GM12865 (cell line): ENCODE results near the gene LIMCH1.
"Not testable (repeated sequence)": the region's sequence is repeated elsewhere in the genome, so short reads cannot be mapped to it uniquely, and the experiment has no call there.

Source experiments
- DNase-seq: peaks from one replicate; pipeline ENCODE4 v3.0.0; 2010; ENCODE audit warnings: low read depth
- H3K4me3 ChIP-seq: 2 replicates; pipeline ENCODE4 v1.5.1; 2011; ENCODE audit warnings: mild to moderate bottlenecking, low read depth, low read length, control low read depth
- TF ChIP-seq, protein P1 (sequence below): IDR thresholded peaks from 2 replicates; pipeline ENCODE4 v1.5.1; 2011; ENCODE audit warnings: low read length, control low read depth, low read depth, inconsistent platforms; ENCODE audit not compliant: insufficient read depth; ENCODE audit errors: missing control alignments

The LIMCH1 gene

GRCh38 chr4:41723286-41723685 is 185.3 kb downstream of the LIMCH1 start:
- TF ChIP-seq, protein P1, sequence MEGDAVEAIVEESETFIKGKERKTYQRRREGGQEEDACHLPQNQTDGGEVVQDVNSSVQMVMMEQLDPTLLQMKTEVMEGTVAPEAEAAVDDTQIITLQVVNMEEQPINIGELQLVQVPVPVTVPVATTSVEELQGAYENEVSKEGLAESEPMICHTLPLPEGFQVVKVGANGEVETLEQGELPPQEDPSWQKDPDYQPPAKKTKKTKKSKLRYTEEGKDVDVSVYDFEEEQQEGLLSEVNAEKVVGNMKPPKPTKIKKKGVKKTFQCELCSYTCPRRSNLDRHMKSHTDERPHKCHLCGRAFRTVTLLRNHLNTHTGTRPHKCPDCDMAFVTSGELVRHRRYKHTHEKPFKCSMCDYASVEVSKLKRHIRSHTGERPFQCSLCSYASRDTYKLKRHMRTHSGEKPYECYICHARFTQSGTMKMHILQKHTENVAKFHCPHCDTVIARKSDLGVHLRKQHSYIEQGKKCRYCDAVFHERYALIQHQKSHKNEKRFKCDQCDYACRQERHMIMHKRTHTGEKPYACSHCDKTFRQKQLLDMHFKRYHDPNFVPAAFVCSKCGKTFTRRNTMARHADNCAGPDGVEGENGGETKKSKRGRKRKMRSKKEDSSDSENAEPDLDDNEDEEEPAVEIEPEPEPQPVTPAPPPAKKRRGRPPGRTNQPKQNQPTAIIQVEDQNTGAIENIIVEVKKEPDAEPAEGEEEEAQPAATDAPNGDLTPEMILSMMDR: no peak
- no peak overlapping the region for H3K4me3 ChIP-seq
- DNase-seq: no peak

GRCh38 chr4:41725254-41725653 is 187.3 kb downstream of the LIMCH1 start:
- TF ChIP-seq, protein P1: peak; percentile 14
- DNase-seq: no peak
- H3K4me3 ChIP-seq: no peak overlapping the region

DNA sequence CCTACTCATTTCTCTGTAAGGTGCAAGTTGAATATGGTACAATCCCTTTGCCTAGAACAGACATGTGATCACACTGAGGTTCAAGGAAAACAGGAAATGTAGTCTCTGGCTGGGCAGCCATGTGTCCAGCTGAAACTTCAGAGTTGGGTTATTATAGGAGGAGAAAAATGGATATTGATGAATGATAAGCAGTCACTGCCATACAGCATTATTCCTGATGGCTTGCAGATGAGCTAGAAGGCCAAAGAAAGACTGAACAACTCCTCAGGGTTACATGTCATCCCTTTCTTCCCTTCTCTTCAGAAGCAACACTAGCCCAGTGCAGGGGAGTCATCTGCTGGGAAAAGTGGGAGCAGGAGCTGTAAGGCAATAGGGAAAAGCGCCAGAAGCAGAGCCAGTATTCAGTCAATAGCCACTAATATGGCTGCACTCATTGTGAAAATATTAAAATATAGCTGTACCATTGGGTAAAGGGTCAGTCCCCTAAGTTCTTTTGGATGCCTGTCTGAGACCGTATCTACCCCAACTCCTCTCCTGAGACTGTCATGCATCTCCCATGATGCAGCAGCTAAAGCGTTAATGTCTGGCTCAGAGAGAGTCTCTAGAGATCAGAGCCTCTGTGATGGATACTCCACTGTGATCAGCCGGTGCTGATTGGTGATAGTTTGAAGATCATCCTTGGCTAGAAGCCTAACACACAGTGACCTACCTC is 190.1 kb downstream of the LIMCH1 start:
- DNase-seq: no peak
- TF ChIP-seq, protein P1: no peak
- no peak overlapping the region for H3K4me3 ChIP-seq

DNA sequence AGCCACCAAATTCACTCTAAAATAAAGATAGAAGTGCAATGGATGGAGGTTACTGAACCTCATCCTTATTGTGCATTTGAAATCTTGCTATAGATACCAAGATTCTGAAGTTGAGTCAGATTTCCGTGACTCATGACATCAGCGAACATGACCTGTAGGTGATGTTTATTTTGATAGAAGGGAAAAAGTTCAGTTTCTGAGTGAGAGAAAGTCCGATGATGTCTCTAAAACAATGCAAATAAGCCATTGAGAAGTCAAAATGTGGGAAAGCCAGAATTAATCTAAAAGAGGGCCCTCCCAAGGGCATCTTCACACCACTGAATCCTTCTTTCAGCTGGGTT is 190.6 kb downstream of the LIMCH1 start:
- DNase-seq: no peak
- no peak overlapping the region for H3K4me3 ChIP-seq
- TF ChIP-seq, protein P1: no peak

- H3K4me3 ChIP-seq: no peak overlapping the region
- TF ChIP-seq, protein P1: no peak
- no peak for DNase-seq
Observed at GRCh38 chr4:41731569-41732126, 193.7 kb downstream of the LIMCH1 start.

GRCh38 chr4:41734371-41734770 is 196.4 kb downstream of the LIMCH1 start:
- H3K4me3 ChIP-seq: no peak overlapping the region
- no peak for DNase-seq
- TF ChIP-seq, protein P1: no peak

- DNase-seq, H3K4me3 ChIP-seq: not testable (repeated sequence)
Observed at GRCh38 chr4:41737491-41737890, 199.5 kb downstream of the LIMCH1 start.
